Astrocyte (in vitro differentiated cells and primary cell): ENCODE data around the gene GALNT17.

Source experiments
- EZH2 ChIP-seq: IDR thresholded peaks from 2 replicates; pipeline ENCODE4 v1.6.1; 2012; ENCODE audit warnings: mild to moderate bottlenecking, low read length, inconsistent platforms; ENCODE audit not compliant: insufficient read depth
- TF ChIP-seq, protein P1 (sequence below): IDR thresholded peaks from 2 replicates; pipeline ENCODE4 v1.5.1; 2011; ENCODE audit warnings: low read depth, mild to moderate bottlenecking, inconsistent platforms, low read length, moderate library complexity; ENCODE audit not compliant: insufficient read depth

DNA sequence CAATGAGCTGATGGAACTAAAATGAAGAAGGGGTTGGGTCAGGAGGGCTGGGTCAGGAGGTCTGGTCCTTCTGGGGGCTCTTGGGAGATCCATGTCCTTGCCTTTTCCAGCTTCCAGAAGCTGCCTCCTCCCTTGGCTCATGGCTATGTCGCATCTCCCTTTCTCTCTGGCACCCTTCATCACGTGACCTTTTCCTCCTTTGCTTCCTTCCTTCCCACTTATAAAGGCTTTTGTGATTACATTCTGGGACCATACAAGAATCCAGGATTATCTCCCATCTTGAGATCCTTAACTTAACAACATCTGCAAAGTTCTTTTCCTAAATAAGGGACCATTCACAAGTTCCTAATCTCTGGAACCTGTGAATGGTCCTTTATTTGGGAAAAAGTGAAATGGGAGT lies 290.2 kb downstream of the GALNT17 start:
- TF ChIP-seq, protein P1, sequence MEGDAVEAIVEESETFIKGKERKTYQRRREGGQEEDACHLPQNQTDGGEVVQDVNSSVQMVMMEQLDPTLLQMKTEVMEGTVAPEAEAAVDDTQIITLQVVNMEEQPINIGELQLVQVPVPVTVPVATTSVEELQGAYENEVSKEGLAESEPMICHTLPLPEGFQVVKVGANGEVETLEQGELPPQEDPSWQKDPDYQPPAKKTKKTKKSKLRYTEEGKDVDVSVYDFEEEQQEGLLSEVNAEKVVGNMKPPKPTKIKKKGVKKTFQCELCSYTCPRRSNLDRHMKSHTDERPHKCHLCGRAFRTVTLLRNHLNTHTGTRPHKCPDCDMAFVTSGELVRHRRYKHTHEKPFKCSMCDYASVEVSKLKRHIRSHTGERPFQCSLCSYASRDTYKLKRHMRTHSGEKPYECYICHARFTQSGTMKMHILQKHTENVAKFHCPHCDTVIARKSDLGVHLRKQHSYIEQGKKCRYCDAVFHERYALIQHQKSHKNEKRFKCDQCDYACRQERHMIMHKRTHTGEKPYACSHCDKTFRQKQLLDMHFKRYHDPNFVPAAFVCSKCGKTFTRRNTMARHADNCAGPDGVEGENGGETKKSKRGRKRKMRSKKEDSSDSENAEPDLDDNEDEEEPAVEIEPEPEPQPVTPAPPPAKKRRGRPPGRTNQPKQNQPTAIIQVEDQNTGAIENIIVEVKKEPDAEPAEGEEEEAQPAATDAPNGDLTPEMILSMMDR: no peak
- TF ChIP-seq EZH2: no peak
